ENCODE data around the gene HDLBP. TPM values are rescaled to one million over a fixed set of nuclear protein-coding genes. Genes with fewer than 3 reads are reported as not detected.
A peak's percentile ranks its signal among the peaks of the same experiment; 100 is the strongest.

Gene HDLBP
- total RNA-seq, 4 donors from 2014 or later, result 361 to 651 (median 454) TPM

GRCh38 chr2:241189856-241190201, 125.6 kb downstream of the HDLBP start:
- Histone ChIP-seq H3K9me3 (no peaks in the 10 kb centered on the region), H3K4me1 (no peaks in the 10 kb centered on the region), H3K4me3 (no peak overlapping the region), H3K36me3 (no peaks in the 10 kb centered on the region), H3K27me3 (no peaks in the 10 kb centered on the region), H3K27ac (peak overlapping the region in 1 of 4 donors; percentile 25)
- TF ChIP-seq POLR2A (IDR thresholded peaks at IDR 0.05) (no peak), CTCF (IDR thresholded peaks at IDR 0.05) (no peak)
- no peak for DNase-seq

GRCh38 chr2:241189093-241189855, 126.2 kb downstream of the HDLBP start:
- DNase-seq, result peak in 1 of 3 donors; percentile 39
- Histone ChIP-seq H3K9me3 (no peaks in the 10 kb centered on the region), H3K27me3 (no peaks in the 10 kb centered on the region), H3K36me3 (no peaks in the 10 kb centered on the region), H3K4me1 (no peaks in the 10 kb centered on the region), H3K4me3 (peak overlapping the region in 2 of 4 donors; percentile 31 to 32), H3K27ac (peak overlapping the region in 2 of 4 donors; percentile 35 to 39)
- TF ChIP-seq POLR2A (IDR thresholded peaks at IDR 0.05) (no peak), CTCF (IDR thresholded peaks at IDR 0.05) (no peak)

- TF ChIP-seq POLR2A (IDR thresholded peaks at IDR 0.05) (peak in 1 of 2 donors; percentile 37), CTCF (IDR thresholded peaks at IDR 0.05) (no peak)
- Histone ChIP-seq H3K4me1 (no peaks in the 10 kb centered on the region), H3K36me3 (peaks cover 0 to 2% (median 0%) of the 10 kb centered on the region in 3 donors), H3K27ac (peak within 1 kb of the TSS in 2 of 4 donors; percentile 35 to 39), H3K4me3 (peak within 1 kb of the TSS in 3 of 4 donors; percentile 9 to 32 (median 31)), H3K27me3 (no peaks in the 10 kb centered on the region), H3K9me3 (no peaks in the 10 kb centered on the region)
- DNase-seq, result peak in 2 of 3 donors; percentile 66 to 72
Observed at GRCh38 chr2:241188361-241189092, 126.9 kb downstream of the HDLBP start, which contains the start of gene ANO7. Gene ANO7, plus strand, starts transcription at chr2:241188677. Its CDS starts 1,387 bp downstream, at chr2:241190064.

GRCh38 chr2:241187918-241188234, 127.6 kb downstream of the HDLBP start:
- peaks cover 0 to 8% (median 0%) of the 10 kb centered on the region in 3 donors for H3K36me3 ChIP-seq
- H3K4me3 ChIP-seq, result peak overlapping the region in 1 of 4 donors; percentile 22
- H3K27ac ChIP-seq, result peak overlapping the region in 1 of 4 donors; percentile 30
- no peaks in the 10 kb centered on the region for H3K9me3 ChIP-seq
- H3K4me1 ChIP-seq, result no peaks in the 10 kb centered on the region
- TF ChIP-seq CTCF (IDR thresholded peaks at IDR 0.05) (no peak), POLR2A (IDR thresholded peaks at IDR 0.05) (no peak)
- DNase-seq, result no peak
- no peaks in the 10 kb centered on the region for H3K27me3 ChIP-seq

- Histone ChIP-seq H3K27ac (no peak overlapping the region), H3K27me3 (no peaks in the 10 kb centered on the region), H3K4me1 (no peaks in the 10 kb centered on the region), H3K36me3 (peaks cover 0 to 13% (median 0%) of the 10 kb centered on the region in 3 donors), H3K9me3 (no peaks in the 10 kb centered on the region), H3K4me3 (peak overlapping the region in 1 of 4 donors; percentile 22)
- DNase-seq, result no peak
- TF ChIP-seq POLR2A (IDR thresholded peaks at IDR 0.05) (no peak), CTCF (IDR thresholded peaks at IDR 0.05) (no peak)
Observed at GRCh38 chr2:241187101-241187917, 128.2 kb downstream of the HDLBP start.

Measured in Peyer's patch (tissue), 4 donors.